Ishikawa (cell line): ENCODE measurements around the gene AURKB.
A peak's percentile ranks its signal among the peaks of the same experiment; 100 is the strongest.

ENCODE experiments used
- CEBPB ChIP-seq: IDR thresholded peaks from 2 replicates; pipeline ENCODE4 v1.6.1; 2012
- CREB1 ChIP-seq: IDR thresholded peaks from 2 replicates; pipeline ENCODE4 v1.6.1; 2012; ENCODE audit warnings: low read depth
- EGR1 ChIP-seq: IDR thresholded peaks from 2 replicates; pipeline ENCODE4 v1.6.1; 2012
- EP300 ChIP-seq: IDR thresholded peaks from 2 replicates; pipeline ENCODE4 v1.6.1; 2012; ENCODE audit warnings: borderline replicate concordance
- FOXM1 ChIP-seq: IDR thresholded peaks from 2 replicates; pipeline ENCODE4 v1.6.1; 2012; ENCODE audit warnings: low read depth, borderline replicate concordance
- MAX ChIP-seq: IDR thresholded peaks from 2 replicates; pipeline ENCODE4 v1.6.1; 2012
- NFIC ChIP-seq: IDR thresholded peaks from 2 replicates; pipeline ENCODE4 v1.6.1; 2012
- RAD21 ChIP-seq: IDR thresholded peaks from 2 replicates; pipeline ENCODE4 v1.6.1; 2012; ENCODE audit warnings: low read depth
- REST ChIP-seq: IDR thresholded peaks from 2 replicates; pipeline ENCODE4 v1.6.1; 2012; ENCODE audit warnings: low read depth, mild to moderate bottlenecking
- TAF1 ChIP-seq: IDR thresholded peaks from 2 replicates; pipeline ENCODE4 v1.6.1; 2012; ENCODE audit warnings: low read depth, mild to moderate bottlenecking
- TCF12 ChIP-seq: IDR thresholded peaks from 2 replicates; pipeline ENCODE4 v1.6.1; 2012; ENCODE audit warnings: low read depth
- TEAD4 ChIP-seq: IDR thresholded peaks from 2 replicates; pipeline ENCODE4 v1.6.1; 2012
- USF1 ChIP-seq: IDR thresholded peaks from 2 replicates; pipeline ENCODE4 v1.6.1; 2012
- YY1 ChIP-seq: IDR thresholded peaks from 2 replicates; pipeline ENCODE4 v1.6.1; 2012; ENCODE audit warnings: low read depth
- ZBTB7A ChIP-seq: IDR thresholded peaks from 2 replicates; pipeline ENCODE4 v1.6.1; 2012; ENCODE audit warnings: low read depth

The AURKB gene

GRCh38 chr17:8185582-8186445 is 24.6 kb downstream of the AURKB start:
- TF ChIP-seq EP300 (no peak), USF1 (no peak; the same call in 1 of the 2 replicates), YY1 (peak; percentile 62), RAD21 (no peak), MAX (0 out of 2 replicates have a peak, but pooled peaks have one; percentile 60), EGR1 (no peak), TCF12 (peak; percentile 38; the same call in 1 of the 2 replicates), CREB1 (no peak), REST (no peak), FOXM1 (no peak), NFIC (0 out of 2 replicates have a peak, but pooled peaks have one; percentile 1), CEBPB (peak; percentile 47; the same call in 1 of the 2 replicates), ZBTB7A (peak; percentile 75), TAF1 (no peak), TEAD4 (peak; percentile 97)

- no peak for TF ChIP-seq FOXM1
- no peak for TF ChIP-seq USF1
- TF ChIP-seq EP300, result no peak
- no peak for TF ChIP-seq CEBPB
- TF ChIP-seq EGR1, result no peak
- no peak for TF ChIP-seq NFIC
- no peak for TF ChIP-seq TAF1
- TF ChIP-seq YY1, result no peak
- no peak for TF ChIP-seq TCF12
- no peak for TF ChIP-seq CREB1
- no peak for TF ChIP-seq ZBTB7A
- no peak for TF ChIP-seq TEAD4
- no peak for TF ChIP-seq RAD21
- no peak for TF ChIP-seq REST
- no peak for TF ChIP-seq MAX
Observed at GRCh38 chr17:8176998-8177731, 33.2 kb downstream of the AURKB start.

- TF ChIP-seq YY1, result peak; percentile 6; the same call in 1 of the 2 replicates
- no peak for TF ChIP-seq CREB1
- no peak for TF ChIP-seq NFIC
- TF ChIP-seq ZBTB7A, result peak; percentile 93
- TF ChIP-seq CEBPB, result no peak
- no peak for TF ChIP-seq FOXM1
- TF ChIP-seq TAF1, result peak; percentile 73
- peak; percentile 15; the same call in 1 of the 2 replicates for TF ChIP-seq EGR1
- 0 out of 2 replicates have a peak, but pooled peaks have one; percentile 36 for TF ChIP-seq TEAD4
Observed at GRCh38 chr17:8176197-8176940, 34.0 kb downstream of the AURKB start, which contains the start of gene TMEM107. Gene TMEM107, minus strand, starts transcription at chr17:8176380. Its CDS starts 94 bp downstream, at chr17:8176286.

GRCh38 chr17:8175795-8176196 is 34.6 kb downstream of the AURKB start:
- TF ChIP-seq FOXM1, result no peak
- TF ChIP-seq TEAD4, result no peak
- no peak for TF ChIP-seq USF1
- no peak for TF ChIP-seq EGR1
- TF ChIP-seq RAD21, result no peak
- TF ChIP-seq NFIC, result no peak
- TF ChIP-seq ZBTB7A, result no peak
- TF ChIP-seq TCF12, result no peak
- TF ChIP-seq EP300, result no peak
- no peak for TF ChIP-seq MAX
- no peak for TF ChIP-seq YY1
- no peak for TF ChIP-seq REST
